BLaER1 treated with 17β-estradiol and CSF1 and Interleukin-3, amounts not matched to agents 10 nM and 100 nM (cell line): ENCODE data around the gene COLEC12.

Experiments
- H3K27ac ChIP-seq, 11 experiments: shearing (Covaris generic); formaldehyde crosslinking; 2 replicates each; pipeline ENCODE4 v1.8.1; 2022
- H3K27me3 ChIP-seq, 11 experiments: shearing (Covaris generic); formaldehyde crosslinking; 2 replicates each; pipeline ENCODE4 v1.8.1; 2022
- H3K36me3 ChIP-seq, 11 experiments: shearing (Covaris generic); formaldehyde crosslinking; 2 replicates each; pipeline ENCODE4 v1.8.1; 2022
- H3K4me1 ChIP-seq, 10 experiments: shearing (Covaris generic); formaldehyde crosslinking; 2 replicates each; pipeline ENCODE4 v1.8.1; 2022
- H3K4me2 ChIP-seq, 11 experiments: shearing (Covaris generic); formaldehyde crosslinking; 2 replicates each; pipeline ENCODE4 v1.8.1; 2022
- H3K4me3 ChIP-seq, 10 experiments: shearing (Covaris generic); formaldehyde crosslinking; 2 replicates each; pipeline ENCODE4 v1.8.1; 2022
- H3K9ac ChIP-seq, 11 experiments: shearing (Covaris generic); formaldehyde crosslinking; 2 replicates each; pipeline ENCODE4 v1.8.1; 2022
- H3K9me3 ChIP-seq, 11 experiments: shearing (Covaris generic); formaldehyde crosslinking; replicated peaks in 1 of 11; 2 replicates each; pipeline ENCODE4 v1.8.1; 2022
- H4K20me1 ChIP-seq, 11 experiments: shearing (Covaris generic); formaldehyde crosslinking; 2 replicates each; pipeline ENCODE4 v1.8.1; 2022
- Cebpa-rat ChIP-seq, 11 experiments: shearing (Covaris generic); IDR thresholded peaks; 2 replicates each; pipeline ENCODE4 v1.8.1; 2022

Gene COLEC12

GRCh38 chr18:500632-501405 lies at the start of gene COLEC12:
TSS of gene COLEC12 (minus strand) at chr18:500701. CDS start at chr18:500514, 187 bp downstream.
- Histone ChIP-seq H3K4me3 (peak within 1 kb of the TSS; percentile 65 to 83 (median 72)), H3K27me3 (peaks cover 14 to 39% (median 34%) of the 10 kb centered on the region in 11 experiments), H3K4me1 (peaks cover 7 to 46% (median 13%) of the 10 kb centered on the region in 10 experiments), H3K9ac (peak within 1 kb of the TSS; percentile 70 to 92 (median 80)), H3K9me3 (0 out of 22 replicates have a peak, but pooled peaks cover 0 to 5% (median 0%) of the 10 kb centered on the region in 11 experiments), H3K36me3 (no peaks in the 10 kb centered on the region), H4K20me1 (peaks cover 0 to 3% (median 0%) of the 10 kb centered on the region in 11 experiments; a peak in 2 of 22 replicates), H3K27ac (peak within 1 kb of the TSS; percentile 44 to 81 (median 69)), H3K4me2 (peak within 1 kb of the TSS; percentile 88 to 98 (median 95))
- no peak for TF ChIP-seq Cebpa-rat (IDR thresholded peaks at IDR 0.05)

- Histone ChIP-seq H4K20me1 (no peaks in the 10 kb centered on the region), H3K27ac (no peak overlapping the region), H3K4me1 (peaks cover 0 to 9% (median 0%) of the 10 kb centered on the region in 10 experiments; a peak in 4 of 20 replicates), H3K4me2 (no peak overlapping the region), H3K9me3 (peaks cover 0 to 13% (median 8%) of the 10 kb centered on the region in 11 experiments; a peak in 8 of 22 replicates), H3K4me3 (no peak overlapping the region), H3K36me3 (no peaks in the 10 kb centered on the region), H3K9ac (no peak overlapping the region), H3K27me3 (no peaks in the 10 kb centered on the region)
- TF ChIP-seq Cebpa-rat (IDR thresholded peaks at IDR 0.05): no peak
These were observed 49.5 kb upstream of the COLEC12 start for GRCh38 chr18:549967-550366.

- no peaks in the 10 kb centered on the region for H4K20me1 ChIP-seq
- H3K27ac ChIP-seq: no peak overlapping the region
- H3K4me3 ChIP-seq: no peak overlapping the region
- peaks cover 0 to 12% (median 4%) of the 10 kb centered on the region in 11 experiments; a peak in 4 of 22 replicates for H3K9me3 ChIP-seq
- H3K36me3 ChIP-seq: no peaks in the 10 kb centered on the region
- no peak overlapping the region for H3K4me2 ChIP-seq
- H3K9ac ChIP-seq: no peak overlapping the region
- peaks cover 0 to 9% (median 0%) of the 10 kb centered on the region in 10 experiments; a peak in 4 of 20 replicates for H3K4me1 ChIP-seq
- no peak for TF ChIP-seq Cebpa-rat (IDR thresholded peaks at IDR 0.05)
- H3K27me3 ChIP-seq: no peaks in the 10 kb centered on the region
These were observed 43.1 kb upstream of the COLEC12 start for GRCh38 chr18:543447-544078.

GRCh38 chr18:533995-534601 lies 33.6 kb upstream of the COLEC12 start:
- Histone ChIP-seq H3K9ac (no peak overlapping the region), H3K4me3 (no peak overlapping the region), H4K20me1 (no peaks in the 10 kb centered on the region), H3K4me2 (no peak overlapping the region), H3K27me3 (no peaks in the 10 kb centered on the region), H3K9me3 (peaks cover 0 to 8% (median 0%) of the 10 kb centered on the region in 11 experiments; a peak in 4 of 22 replicates), H3K27ac (no peak overlapping the region), H3K4me1 (peaks cover 0 to 10% (median 2%) of the 10 kb centered on the region in 10 experiments; a peak in 10 of 20 replicates), H3K36me3 (no peaks in the 10 kb centered on the region)
- TF ChIP-seq Cebpa-rat (IDR thresholded peaks at IDR 0.05): no peak

- Histone ChIP-seq H3K9ac (no peak overlapping the region), H3K36me3 (no peaks in the 10 kb centered on the region), H3K27me3 (no peaks in the 10 kb centered on the region), H3K4me3 (no peak overlapping the region), H3K4me2 (peak overlapping the region in 3 of 11 experiments; percentile 50 to 61 (median 51); a peak in 4 of 22 replicates), H4K20me1 (no peaks in the 10 kb centered on the region), H3K4me1 (peaks cover 0 to 10% (median 2%) of the 10 kb centered on the region in 10 experiments; a peak in 10 of 20 replicates), H3K9me3 (peaks cover 0 to 8% (median 0%) of the 10 kb centered on the region in 11 experiments; a peak in 4 of 22 replicates), H3K27ac (no peak overlapping the region)
- TF ChIP-seq Cebpa-rat (IDR thresholded peaks at IDR 0.05): no peak
These were observed 32.1 kb upstream of the COLEC12 start for GRCh38 chr18:532632-533031.

GRCh38 chr18:532018-532417 lies 31.5 kb upstream of the COLEC12 start:
- H3K27ac ChIP-seq: no peak overlapping the region
- TF ChIP-seq Cebpa-rat (IDR thresholded peaks at IDR 0.05): no peak
- H3K4me1 ChIP-seq: peaks cover 0 to 10% (median 2%) of the 10 kb centered on the region in 10 experiments; a peak in 10 of 20 replicates
- H3K4me2 ChIP-seq: peak overlapping the region in 5 of 11 experiments; percentile 33 to 61 (median 51); a peak in 9 of 22 replicates
- no peak overlapping the region for H3K4me3 ChIP-seq
- H3K9ac ChIP-seq: no peak overlapping the region
- H3K9me3 ChIP-seq: peaks cover 0 to 8% (median 0%) of the 10 kb centered on the region in 11 experiments; a peak in 4 of 22 replicates
- H4K20me1 ChIP-seq: no peaks in the 10 kb centered on the region
- no peaks in the 10 kb centered on the region for H3K27me3 ChIP-seq
- no peaks in the 10 kb centered on the region for H3K36me3 ChIP-seq

GRCh38 chr18:527146-527545 lies 26.6 kb upstream of the COLEC12 start:
- Histone ChIP-seq H3K27me3 (no peaks in the 10 kb centered on the region), H3K4me1 (peaks cover 0 to 19% (median 2%) of the 10 kb centered on the region in 10 experiments; a peak in 10 of 20 replicates), H3K4me2 (no peak overlapping the region), H3K36me3 (no peaks in the 10 kb centered on the region), H3K4me3 (no peak overlapping the region), H3K27ac (no peak overlapping the region), H3K9ac (no peak overlapping the region), H4K20me1 (no peaks in the 10 kb centered on the region), H3K9me3 (no peaks in the 10 kb centered on the region)
- TF ChIP-seq Cebpa-rat (IDR thresholded peaks at IDR 0.05): no peak

- H3K36me3 ChIP-seq: no peaks in the 10 kb centered on the region
- H3K9ac ChIP-seq: no peak overlapping the region
- no peaks in the 10 kb centered on the region for H3K9me3 ChIP-seq
- H3K4me3 ChIP-seq: no peak overlapping the region
- no peak overlapping the region for H3K4me2 ChIP-seq
- no peak for TF ChIP-seq Cebpa-rat (IDR thresholded peaks at IDR 0.05)
- H3K4me1 ChIP-seq: peaks cover 0 to 15% (median 0%) of the 10 kb centered on the region in 10 experiments; a peak in 7 of 20 replicates
- H4K20me1 ChIP-seq: no peaks in the 10 kb centered on the region
- no peak overlapping the region for H3K27ac ChIP-seq
- no peaks in the 10 kb centered on the region for H3K27me3 ChIP-seq
These were observed 26.2 kb upstream of the COLEC12 start for GRCh38 chr18:526681-527080.
